HCT116 (cell line): Measurements from ENCODE around the gene SNX25.

Source experiments
- CTCF ChIP-seq, 3 experiments: fragments of 200-600 bp in 1 of 3; sonication (generic) in 1 of 3; IDR thresholded peaks in 2 of 3; conservative IDR thresholded peaks in 1 of 3; 2 replicates each; pipeline ENCODE4 v1.5.1; 2012 to 2017; ENCODE audit warnings: low read depth in 2 of 3, low read length in 2 of 3, antibody characterized with exemption in 1 of 3, borderline replicate concordance in 1 of 3, control low read depth in 1 of 3, mild to moderate bottlenecking in 1 of 3, mixed read lengths in 1 of 3, mixed run types in 1 of 3, moderate library complexity in 1 of 3; ENCODE audit not compliant: insufficient read depth in 1 of 3
- POLR2A ChIP-seq: IDR thresholded peaks from 2 replicates; pipeline ENCODE4 v1.7.0; 2011; ENCODE audit warnings: borderline replicate concordance; ENCODE audit not compliant: insufficient read depth, insufficient read length; ENCODE audit errors: extremely low read depth

GRCh38 chr4:185370268-185370949 is 161.0 kb downstream of the SNX25 start:
- TF ChIP-seq POLR2A (no peak), CTCF (IDR thresholded peaks at IDR 0.05 in 2 of 3, conservative IDR thresholded peaks at IDR 0.05 in 1 of 3; ENCODE audit: borderline replicate concordance in 1 of 3, insufficient read depth in 1 of 3, low read depth in 2 of 3, low read length in 2 of 3) (no peak)
